Measurements from ENCODE around the gene CD24. TPM values are rescaled to one million over a fixed set of nuclear protein-coding genes. Genes with fewer than 3 reads are reported as not detected.

CD24 gene
- polyA plus RNA-seq, 1 experiment: 0.07 TPM

Other genes with a start within 250 kb of the CD24 start
- gene MTRES1, start 53.5 kb upstream of the CD24 start, polyA plus RNA-seq (2011; rRNA removed): 5.7 and 9.8 TPM in 2 replicates
- 0.49 and 0.60 TPM in 2 replicates for gene BEND3, start 140.8 kb upstream of the CD24 start, polyA plus RNA-seq (2011; rRNA removed)